NCI-H1105 treated with DMSO at 0.1 percent for 48 hours (cell line): ENCODE data around the gene SNAPC4.

Experiments used
- DNase-seq: peaks from one replicate; lab custom pipeline; 2025; lab: John Stamatoyannopoulos, UW

Gene SNAPC4

DNA sequence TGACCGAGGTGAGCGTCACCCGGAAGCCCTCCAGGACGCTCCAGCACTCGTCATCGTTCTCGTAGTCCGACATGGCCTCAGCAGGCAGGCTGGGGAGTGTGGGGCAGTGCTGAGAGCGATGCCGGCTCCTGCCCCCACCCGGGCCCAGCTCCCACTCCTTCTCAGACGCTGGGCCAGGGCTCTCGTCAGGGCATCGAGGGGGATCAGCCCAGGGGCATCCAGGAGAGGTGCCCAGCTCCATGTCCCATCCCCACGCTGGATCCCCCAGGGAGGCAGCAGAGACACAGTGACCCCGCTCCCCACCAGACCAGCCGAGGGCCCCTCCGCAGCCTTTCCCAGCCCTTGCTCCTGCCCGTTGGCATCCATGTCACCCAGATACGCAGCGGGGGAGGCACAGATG, 28.0 kb downstream of the SNAPC4 start:
- DNase-seq = no peak

DNA sequence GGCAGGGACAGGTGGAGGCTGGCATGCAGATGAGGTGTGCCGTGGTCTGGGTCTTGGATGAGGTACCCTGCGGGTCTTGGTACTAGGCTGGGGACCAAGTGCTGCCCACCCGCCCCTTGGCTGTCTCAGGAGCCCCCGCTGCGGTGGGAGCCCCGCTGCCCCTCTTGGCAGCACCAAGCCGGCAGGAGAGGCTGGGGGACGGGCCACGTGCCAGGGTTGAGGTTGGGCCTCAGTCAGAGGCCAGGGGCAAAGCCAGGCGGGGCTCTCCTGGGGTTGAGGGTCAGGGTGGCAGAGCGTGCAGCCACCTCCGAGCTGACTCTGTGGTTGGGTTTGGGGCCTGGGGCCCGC, 28.5 kb downstream of the SNAPC4 start:
- DNase-seq = no peak

DNA sequence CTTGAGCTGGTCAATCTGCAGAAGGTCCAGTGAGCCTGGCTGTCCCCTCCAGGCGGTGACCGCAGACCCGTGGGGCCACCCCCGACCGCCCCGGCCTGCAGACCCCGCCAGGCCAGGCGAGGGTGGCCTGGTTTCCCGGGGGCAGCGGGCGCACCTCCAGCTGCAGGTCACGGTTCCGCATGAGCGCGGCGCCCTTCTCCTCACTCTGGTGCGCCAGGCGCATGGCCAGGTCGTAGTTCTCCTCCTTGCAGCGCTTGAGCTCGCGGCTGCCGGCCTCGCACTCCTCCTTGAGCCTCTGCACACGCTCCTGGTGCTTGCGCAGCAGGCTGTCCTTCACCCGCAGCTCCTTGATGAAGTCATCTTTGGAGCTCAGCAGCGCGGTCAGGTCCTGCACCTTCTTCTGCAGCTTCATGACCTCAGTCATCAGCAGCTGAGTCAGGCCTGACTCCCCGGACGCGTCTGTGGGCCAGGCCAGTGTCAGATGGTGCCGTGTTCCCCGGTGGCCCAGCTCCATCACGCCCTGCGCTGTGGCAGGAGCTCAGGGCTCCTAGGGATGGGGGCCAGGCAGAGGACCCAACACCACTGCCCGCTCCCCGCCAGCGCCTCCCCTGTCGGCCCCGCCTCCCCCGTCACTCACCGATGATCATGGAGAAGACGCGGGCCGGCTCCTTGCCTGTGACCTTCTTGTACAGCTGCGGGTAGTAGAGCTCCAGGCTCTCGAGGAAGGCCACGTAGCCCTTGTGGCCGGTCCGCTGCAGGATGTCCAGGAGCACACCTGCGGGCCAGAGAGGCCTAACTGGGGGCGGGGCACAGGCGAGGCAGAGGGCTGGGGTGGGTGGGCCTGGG, 29.1 kb downstream of the SNAPC4 start:
- no peak for DNase-seq

DNA sequence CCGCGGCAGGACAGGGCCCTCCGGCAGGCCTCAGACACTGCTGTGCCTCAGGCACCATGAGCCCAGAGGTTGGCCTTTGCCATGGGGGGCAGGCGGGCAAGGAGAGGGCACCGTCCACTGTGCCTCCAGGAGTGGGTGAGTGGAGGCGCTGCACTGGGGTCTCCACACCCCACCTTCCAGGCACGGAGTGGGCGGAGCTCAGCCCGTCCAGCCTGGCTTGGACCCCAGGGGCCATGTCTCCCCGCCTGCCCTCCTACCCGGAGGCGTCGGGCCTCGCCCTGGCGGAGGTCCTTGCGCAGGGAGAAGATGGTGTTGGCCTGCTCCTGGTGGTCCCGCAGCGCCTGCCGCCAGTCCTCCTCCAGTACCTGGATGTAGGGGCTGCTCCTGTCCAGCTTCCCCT, 29.9 kb downstream of the SNAPC4 start:
- no peak for DNase-seq

DNA sequence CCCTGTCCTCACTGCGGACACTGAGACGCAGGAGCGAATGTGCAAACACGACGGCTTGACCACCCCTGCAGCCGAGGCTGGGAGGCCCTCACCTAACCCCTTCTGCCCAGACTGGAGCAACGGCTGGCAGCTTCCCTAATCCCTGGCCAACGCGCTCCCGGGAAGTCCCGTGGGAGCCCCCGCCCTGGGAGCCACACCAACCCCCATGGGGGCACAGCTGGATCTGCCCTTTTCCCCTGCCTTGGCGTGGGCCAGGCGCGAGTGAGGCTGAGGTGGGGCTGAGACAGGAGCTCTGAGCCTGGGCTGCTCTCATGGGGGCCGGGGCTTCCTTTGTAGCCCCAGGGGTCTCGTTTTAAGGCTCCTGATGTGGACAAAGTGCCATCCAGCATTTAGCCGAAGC, 31.8 kb downstream of the SNAPC4 start:
- DNase-seq = no peak

DNA sequence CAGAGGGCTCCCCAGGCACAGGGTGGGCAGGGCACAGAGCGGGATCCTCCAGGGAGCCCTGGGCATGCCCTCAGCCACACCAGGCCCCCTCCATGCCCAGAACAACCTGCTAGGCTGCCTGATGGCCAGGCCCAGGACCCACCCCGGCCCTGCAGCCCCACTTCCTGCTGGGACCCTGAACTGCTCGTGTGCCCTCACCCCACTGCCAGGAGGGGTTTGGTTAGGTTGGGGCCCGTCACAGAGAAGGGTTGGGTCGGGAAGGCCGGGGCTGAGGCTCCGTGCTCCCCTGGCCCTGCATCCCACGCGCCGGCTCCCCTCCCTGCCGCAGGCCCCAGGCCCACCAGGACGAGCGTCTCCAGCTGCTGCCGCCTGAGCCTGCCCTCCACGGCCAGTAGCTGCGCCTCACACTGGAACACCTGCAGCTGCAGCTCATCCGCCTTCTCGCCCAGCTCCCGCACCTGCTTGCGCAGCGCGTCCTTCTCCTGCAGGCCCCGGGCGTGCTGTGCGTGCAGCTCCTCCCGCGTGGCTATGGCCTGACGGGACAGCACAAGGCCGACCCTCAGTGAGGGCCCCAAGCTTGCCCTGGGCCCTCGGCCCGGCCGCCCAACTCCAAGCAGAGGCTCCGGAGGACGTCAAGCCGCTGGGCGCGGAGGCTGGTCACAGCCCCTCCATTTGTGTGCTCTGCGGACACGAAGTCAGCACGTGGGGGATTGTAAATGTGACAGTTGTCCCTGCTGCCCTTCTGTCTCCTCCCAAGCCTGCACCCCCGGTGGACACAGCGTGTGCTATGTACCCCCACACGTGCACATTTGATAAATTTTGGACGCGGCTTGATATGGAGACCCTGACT, 32.4 kb downstream of the SNAPC4 start:
- DNase-seq = no peak

DNA sequence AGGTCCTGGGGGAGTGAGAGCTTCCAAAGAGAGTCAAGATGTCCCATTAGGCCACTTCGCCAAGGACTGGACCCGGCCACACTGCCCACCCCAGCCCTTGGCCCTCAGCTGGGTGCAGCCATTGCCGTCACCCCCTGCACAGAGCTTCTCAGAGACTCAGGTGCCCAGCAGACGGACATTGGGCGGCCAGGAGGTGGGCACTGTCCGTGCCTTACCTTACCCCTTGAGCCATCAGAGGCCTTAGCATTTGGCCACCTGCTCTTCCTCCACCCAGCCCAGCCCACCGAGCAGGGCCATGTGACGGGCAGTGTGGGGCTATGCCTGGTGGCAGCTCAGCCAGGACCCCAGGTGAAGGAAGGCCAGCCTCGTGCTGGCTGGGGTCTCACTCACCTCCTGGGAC, 33.1 kb downstream of the SNAPC4 start:
- no peak for DNase-seq

DNA sequence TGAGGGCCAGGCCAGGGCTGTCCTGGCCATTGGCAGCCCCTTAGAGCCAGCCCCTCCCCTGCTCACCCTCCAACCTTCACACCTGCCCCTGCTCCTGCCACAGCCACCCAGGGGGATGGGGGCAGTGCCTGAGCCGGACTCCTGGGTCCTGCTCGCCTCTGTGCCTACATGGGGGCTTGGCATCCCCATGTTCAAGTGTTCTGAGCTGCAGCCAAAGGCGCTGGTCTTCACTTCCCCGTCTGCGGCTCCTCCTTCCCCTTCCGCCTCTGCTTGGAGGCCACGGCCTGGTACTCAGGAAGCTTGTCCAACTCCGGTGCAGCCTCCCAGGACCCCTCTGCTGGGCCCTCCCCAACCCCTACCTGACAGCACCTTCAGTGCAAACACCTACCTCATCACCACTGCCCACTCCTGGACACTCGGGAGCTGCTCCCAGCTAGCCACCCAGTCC, 34.2 kb downstream of the SNAPC4 start:
- no peak for DNase-seq

DNA sequence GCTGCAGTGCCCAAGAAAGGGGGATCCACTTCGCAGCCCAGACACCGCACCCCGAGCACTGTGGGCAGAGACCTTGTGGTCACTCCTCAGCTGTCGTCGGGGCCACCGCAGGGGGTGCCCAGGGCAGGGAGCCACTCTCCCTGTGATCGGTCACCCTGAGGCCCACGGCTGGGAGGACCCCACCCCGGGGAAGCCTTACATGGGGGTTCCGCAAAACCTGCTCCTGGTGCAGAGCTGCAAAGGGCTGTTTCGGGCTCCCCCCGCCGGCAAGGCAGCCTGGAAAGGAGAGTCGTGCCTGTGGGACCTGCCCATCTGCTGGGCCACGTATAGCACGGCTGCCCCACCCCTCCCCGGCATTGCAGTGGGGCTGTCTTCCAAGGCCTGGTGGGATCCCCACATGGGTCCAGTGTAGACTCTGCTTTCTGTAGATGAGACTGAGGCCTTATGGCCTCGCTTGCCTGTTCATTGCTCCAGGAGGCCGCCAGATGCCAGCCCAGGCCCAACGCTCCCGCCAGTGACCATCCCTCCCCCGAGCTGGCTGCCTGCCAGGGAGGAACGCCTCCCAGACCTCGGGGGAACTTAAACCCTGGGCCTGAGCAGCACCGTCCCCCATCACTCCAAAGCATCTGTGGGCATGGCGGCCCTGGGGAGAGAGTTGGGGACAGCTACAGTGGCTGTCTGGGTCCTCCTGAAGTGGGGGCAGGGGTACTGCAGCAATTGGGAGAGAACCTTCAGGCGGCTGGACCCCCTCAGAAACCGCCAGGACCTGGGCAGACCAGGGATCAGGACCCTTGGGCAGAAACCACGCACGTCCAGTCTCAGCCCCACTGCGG, 34.8 kb downstream of the SNAPC4 start:
- DNase-seq = no peak

DNA sequence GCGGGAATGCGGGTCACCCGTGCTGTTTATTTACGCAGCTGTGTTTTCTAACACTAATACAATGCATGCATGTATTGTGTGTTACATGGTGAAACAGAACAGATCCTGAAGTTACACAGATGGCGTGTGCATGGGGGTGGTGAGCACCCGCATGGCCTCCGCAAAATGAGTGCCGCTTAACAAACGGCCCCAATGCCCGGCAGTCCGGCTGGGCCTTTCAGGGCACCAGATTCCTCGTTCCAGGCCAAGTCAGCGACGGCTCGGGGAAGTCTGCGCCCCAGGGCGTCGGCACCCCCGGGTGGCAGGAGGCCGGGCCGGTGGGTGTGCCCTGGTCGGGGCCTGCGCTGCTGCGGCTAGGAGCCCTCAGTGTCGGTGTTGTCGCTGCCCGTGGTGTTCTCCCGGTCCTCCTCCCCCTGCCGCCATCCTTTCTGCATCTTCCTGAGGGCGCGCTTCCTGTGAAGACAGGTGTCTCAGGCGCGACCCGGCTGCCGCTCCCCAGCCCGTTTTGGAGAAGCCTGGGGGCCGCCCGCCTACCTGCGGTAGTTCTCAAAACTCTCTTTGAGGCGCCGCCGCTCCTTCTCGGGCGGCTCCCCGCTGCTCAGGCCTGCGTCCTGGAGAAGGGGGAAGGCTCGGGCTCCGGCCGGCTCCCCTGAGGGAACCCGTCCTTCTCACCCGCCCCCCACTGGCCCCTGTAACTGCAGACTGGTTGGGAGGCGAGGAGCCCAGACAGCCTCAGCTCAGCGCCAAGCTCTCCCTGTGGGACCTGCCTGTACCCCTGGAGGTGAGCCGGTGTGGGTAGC, 35.8 kb downstream of the SNAPC4 start:
- no peak for DNase-seq

DNA sequence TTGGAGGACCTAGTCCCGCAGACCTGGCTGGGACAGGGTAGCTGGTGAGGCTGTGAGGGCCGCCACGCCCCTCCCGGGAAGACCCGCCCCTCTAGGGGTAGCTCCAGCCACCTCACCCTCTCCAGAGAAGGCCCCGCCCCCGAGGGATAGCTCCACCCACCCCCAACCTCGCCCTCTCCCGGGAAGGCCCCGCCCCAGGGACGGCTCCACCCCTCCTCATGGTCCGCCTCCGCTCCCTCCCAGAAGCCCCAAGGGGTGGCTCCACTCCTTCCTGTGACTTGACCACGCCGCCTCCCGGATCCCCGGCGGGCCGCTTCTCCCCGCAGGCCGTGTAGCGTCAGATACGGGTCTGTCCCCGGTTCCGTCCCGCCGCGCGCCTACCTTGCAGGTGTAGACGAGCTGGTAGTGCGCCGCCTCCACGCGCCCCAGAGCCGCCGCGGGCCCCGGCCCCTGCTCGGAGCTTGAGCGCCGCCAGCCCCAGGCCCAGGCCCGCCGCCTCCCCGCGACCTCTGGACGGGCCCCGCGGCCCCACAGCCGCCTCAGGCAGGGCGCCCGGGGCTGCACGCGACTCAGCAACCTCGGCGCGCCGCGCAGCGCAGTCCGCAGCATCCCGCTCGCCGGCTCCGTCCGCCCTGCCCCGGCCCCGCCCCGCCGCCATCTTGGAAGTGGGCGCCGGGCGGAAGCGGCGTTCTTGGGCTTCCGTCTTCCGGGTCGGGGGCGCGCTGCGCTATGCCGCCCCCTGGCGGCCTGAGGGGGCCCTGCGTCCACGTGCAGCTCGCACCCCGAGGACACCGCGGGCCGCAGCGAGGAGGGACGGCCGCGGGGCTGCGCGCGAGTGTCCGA, 36.6 kb downstream of the SNAPC4 start, which contains the start of gene DNLZ:
Gene DNLZ, minus strand, starts transcription at position 639 of the 843 bp plus-strand sequence. Its CDS starts 30 bp downstream, at position 609.
- peak; percentile 76 for DNase-seq

DNA sequence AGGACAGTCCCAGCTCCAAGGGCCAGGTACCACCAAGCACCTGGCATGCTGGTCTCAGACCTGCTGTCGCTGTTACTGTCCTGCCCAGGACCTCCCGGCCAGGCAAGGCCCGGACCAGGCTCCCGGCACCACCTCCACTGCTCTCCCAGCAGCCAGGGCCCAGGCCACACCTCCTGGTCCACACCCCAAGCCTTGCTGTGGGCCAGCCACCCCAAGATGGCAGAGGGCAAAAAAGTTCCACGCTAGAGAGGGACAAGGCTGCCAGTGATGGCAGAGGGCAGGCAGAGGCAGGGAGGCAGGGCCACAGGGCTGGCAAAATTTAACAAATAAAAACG, 37.6 kb downstream of the SNAPC4 start:
- DNase-seq = no peak

DNA sequence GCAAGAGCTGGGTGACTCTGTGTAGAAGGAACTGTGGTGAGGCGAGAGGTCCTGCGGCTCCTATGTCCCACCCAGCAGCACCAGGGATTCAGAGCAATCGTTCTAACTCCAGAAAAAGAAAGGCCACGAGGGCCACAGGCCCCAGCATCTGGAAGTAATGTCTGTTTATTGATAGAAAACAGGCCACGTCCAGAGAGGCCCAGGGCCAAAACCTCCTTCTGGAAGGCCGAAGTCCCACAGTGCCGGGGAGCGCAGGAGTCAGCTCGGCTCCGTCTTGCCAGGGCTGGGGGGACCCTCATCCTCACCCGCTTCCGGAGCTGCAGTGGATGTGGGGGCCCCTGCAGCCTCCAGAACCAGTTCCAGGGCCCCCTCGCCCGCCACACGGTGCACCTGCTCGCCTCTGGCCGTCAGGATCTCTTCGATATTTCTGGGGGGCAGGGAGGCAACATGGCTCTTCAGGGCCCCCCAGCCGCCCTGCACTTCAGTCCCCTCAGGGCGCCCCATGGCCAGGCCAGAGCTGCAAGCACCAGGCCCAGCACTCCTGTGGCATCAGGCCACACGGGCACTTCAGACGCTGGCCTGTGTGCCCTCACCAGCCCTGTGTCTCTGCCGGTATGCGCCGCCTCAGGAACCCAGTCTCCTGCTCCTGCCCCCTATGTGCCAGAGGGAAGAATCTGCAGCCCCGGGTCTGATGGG, 38.1 kb downstream of the SNAPC4 start:
- no peak for DNase-seq

DNA sequence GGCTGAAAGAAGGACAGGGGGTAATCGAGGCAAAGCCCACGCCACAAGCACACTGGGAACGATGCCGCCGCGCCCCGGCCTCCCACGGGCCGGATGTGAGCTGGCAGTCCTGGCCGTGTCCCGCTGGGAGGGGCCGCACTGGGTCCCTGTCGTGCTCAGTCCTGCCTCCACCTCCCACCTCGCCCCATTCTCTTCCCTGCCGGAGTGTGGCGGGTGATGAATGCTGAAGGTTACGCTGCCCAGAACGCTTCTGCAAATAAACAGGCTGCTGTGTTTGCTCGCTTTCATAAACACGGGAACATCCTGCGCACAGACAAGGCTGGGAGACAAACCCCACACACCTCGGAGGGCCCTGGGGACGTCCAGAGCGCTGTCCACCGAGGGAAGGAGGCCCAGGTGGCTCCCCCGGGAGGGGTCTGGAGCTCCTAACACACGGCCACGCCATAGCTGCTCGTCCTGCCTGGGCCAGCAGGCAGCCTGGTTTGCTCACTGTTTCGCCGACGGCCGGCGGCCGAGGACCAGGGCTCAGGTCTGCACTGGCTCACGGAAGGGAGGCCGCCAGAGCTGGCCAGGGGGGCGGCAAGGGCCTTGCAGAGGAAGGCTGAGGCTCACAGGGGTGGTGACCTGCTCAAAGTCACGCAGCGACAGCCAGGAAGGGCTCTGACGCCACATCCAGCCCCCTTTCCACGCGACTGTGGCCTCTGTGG, 38.8 kb downstream of the SNAPC4 start:
- DNase-seq = no peak

DNA sequence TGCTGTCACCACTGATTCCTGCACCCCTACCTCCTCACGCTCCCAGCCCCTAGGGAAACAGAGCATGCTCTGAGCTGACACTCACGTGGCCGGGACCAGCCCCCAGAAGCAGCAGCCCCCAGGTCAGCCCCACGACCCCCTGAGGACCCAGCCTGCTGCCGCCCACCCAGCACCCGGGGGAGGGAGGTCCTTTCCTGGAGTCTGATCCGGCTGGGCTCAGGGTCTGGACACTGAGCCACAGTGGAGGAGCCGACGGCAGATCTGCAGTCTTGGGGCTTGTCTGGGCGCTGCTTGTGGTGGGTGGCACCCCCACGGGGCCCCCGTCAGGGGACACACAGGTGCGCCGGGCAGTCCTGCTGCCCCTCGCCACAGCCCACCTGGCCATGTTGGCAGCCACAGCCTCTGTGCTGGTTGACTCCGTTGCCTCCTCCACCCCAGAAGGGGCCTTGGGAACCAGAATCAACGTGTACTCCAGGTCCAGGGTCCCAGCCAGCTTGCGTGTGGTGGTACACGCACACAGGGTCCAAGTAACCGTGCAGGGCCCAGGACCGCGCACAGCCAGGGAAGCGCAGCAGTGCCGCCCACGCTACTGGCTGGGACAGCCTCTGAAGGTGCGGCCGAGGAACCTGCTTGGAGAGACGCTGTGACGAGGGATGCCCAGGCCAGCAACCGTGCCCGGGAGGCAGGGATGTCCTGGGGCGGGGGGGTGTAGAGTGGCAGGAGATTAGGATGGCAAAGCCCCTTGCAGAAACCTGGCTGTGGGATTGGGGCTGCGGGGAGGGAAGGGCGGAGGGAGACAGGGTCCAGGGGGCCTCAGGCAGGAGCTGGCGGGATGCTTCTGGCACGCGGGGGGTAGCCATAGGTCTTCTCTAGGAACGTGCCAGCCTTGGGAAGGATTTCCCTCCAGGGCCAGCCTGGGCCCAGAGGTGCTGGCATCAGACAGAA, 39.9 kb downstream of the SNAPC4 start:
- DNase-seq = no peak

DNA sequence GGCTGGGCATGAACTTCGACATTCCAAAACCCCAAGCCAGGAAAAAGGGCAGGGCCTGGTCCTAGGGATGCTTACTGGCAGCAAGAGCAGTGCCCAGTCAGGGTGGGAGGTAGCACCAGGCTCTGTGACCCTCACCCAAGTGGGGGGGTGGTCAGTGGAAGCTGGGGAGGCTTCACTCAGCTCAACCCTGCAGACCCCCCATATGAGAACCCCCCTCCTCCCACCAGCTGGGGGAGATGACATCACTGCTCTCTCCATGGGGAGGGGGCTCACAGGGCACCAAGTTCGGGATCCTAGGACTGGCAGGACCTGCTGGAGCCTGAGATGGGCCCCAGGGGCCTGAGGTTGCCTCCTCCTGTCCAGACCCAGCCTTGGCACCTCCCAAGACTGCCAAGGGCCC, 41.1 kb downstream of the SNAPC4 start:
- DNase-seq = no peak

DNA sequence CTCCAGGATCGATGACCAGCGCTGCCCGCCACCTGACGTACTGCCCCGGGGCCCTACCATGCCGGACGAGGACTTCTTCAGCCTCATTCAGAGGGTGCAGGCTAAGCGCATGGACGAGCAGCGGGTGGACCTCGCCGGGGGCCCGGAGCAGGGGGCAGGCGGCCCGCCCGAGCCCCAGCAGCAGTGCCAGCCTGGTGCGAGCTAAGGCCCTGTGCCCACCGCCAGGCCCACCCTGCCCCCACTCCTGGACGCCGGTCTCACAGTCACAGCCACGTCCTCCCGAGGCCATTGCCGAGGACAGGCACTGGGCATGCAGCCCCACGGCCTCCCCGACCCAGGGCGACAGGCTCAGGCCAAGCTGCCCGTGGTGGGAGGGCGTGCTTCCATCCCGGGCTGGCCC, 42.0 kb downstream of the SNAPC4 start:
- no peak for DNase-seq

DNA sequence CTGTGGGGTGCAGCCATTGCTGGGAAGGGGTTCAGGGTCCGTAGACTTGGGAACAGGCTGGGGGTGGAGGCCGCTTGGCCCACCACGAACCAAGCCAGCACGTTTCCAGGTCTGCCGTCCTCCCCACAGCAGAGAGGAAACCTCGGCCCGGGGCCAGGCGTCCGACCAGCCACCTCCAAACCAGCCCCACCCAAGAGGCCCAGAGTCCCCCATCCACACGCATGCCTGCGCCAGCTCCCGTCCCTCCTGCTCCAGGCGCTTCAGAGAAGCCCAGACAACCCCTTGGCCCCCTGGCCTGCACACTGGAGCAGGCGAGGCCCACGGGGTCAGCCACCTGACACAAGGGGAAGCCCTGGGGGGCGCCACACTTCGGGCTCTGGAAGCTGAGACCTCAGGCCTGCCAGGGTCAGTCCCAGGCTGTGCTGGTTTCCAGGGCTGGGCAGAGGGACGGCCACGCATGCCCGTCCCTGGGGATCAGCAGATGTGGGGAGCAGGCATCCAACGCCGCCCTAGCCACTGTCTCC, 42.7 kb downstream of the SNAPC4 start:
- no peak for DNase-seq
